WTC11 (cell line): Measurements from ENCODE around the gene DYNC1I1. TPM values are rescaled to one million over a fixed set of nuclear protein-coding genes. Genes with fewer than 3 reads are reported as not detected.

Experiments used
- total RNA-seq: library from RNA; stranded (reverse); gene quantifications from 3 replicates; pipeline ENCODE4 v1.2.3, GENCODE V29; 2021

The DYNC1I1 gene
- total RNA-seq, 1 experiment from 2014 or later: 2.8 TPM

Other genes starting within 250 kb of the DYNC1I1 start
- gene PDK4, start 176.0 kb upstream of the DYNC1I1 start, total RNA-seq: 0.21 to 0.46 TPM (median 0.31 TPM) in 3 replicates